T-helper 22 cell (primary cell): ENCODE results near the gene DGCR2.
"Not testable (repeated sequence)": the region's sequence is repeated elsewhere in the genome, so short reads cannot be mapped to it uniquely, and the experiment has no call there.

Source experiments
- DNase-seq: peaks from one replicate; pipeline ENCODE4 v3.0.0-alpha.2; 2020; ENCODE audit warnings: low read depth

Gene DGCR2

GRCh38 chr22:19122143-19122751 is at the start of gene DGCR2:
Gene DGCR2 (minus strand): TSS chr22:19122412. CDS start chr22:19122206, 206 bp downstream.
- DNase-seq = peak; percentile 91

GRCh38 chr22:19169947-19170318 is 47.7 kb upstream of the DGCR2 start:
- no peak for DNase-seq

- no peak for DNase-seq
Observed at GRCh38 chr22:19169002-19169946, 47.1 kb upstream of the DGCR2 start.

GRCh38 chr22:19168088-19168890 is 46.1 kb upstream of the DGCR2 start:
- DNase-seq = no peak

- DNase-seq = no peak
Observed at GRCh38 chr22:19167106-19167869, 45.1 kb upstream of the DGCR2 start.

GRCh38 chr22:19166421-19166820 is 44.2 kb upstream of the DGCR2 start:
- no peak for DNase-seq

- no peak for DNase-seq
Observed at GRCh38 chr22:19164425-19164824, 42.2 kb upstream of the DGCR2 start.

- not testable (repeated sequence) for DNase-seq
Observed at GRCh38 chr22:19158649-19159048, 36.4 kb upstream of the DGCR2 start.

GRCh38 chr22:19156109-19156508 is 33.9 kb upstream of the DGCR2 start:
- DNase-seq = not testable (repeated sequence)

GRCh38 chr22:19152942-19153883 is 31.0 kb upstream of the DGCR2 start:
- no peak for DNase-seq

GRCh38 chr22:19151329-19152191 is 29.3 kb upstream of the DGCR2 start:
- no peak for DNase-seq

- no peak for DNase-seq
Observed at GRCh38 chr22:19150482-19151328, 28.5 kb upstream of the DGCR2 start.

GRCh38 chr22:19149991-19150390 is 27.8 kb upstream of the DGCR2 start, which contains the start of gene GSC2:
Gene GSC2 (minus strand): TSS chr22:19150292. CDS start chr22:19150283, 9 bp downstream.
- no peak for DNase-seq

GRCh38 chr22:19149047-19149883 is 27.1 kb upstream of the DGCR2 start:
- DNase-seq = peak; percentile 12

GRCh38 chr22:19148417-19149046 is 26.3 kb upstream of the DGCR2 start:
- no peak for DNase-seq

- DNase-seq = no peak
Observed at GRCh38 chr22:19147195-19147780, 25.1 kb upstream of the DGCR2 start.
